WTC11 (cell line): ENCODE results near the gene CYTH3.

Experiments
- ARID4B ChIP-seq: sonication (generic); formaldehyde crosslinking; IDR thresholded peaks from 2 replicates; pipeline ENCODE4 v1.8.0; 2023; ENCODE audit warnings: missing genetic modification reagents, mild to moderate bottlenecking, borderline replicate concordance
- FOXP4 ChIP-seq: sonication (generic); formaldehyde crosslinking; IDR thresholded peaks from 2 replicates; pipeline ENCODE4 v1.8.0; 2022; ENCODE audit warnings: mild to moderate bottlenecking, missing genetic modification reagents
- GRHL2 ChIP-seq: fragments of 250-450 bp; sonication (Bioruptor Pico); IDR thresholded peaks from 2 replicates; pipeline ENCODE4 v1.8.0; 2022; ENCODE audit warnings: mild to moderate bottlenecking, moderate library complexity; ENCODE audit not compliant: insufficient replicate concordance, severe bottlenecking
- JUN ChIP-seq: sonication (generic); formaldehyde crosslinking; IDR thresholded peaks from 2 replicates; pipeline ENCODE4 v1.8.0; 2023; ENCODE audit warnings: mild to moderate bottlenecking, missing genetic modification reagents
- NFYB ChIP-seq: sonication (generic); formaldehyde crosslinking; conservative IDR thresholded peaks from 2 replicates; pipeline ENCODE4 v1.8.0; 2022; ENCODE audit warnings: low read depth, missing genetic modification reagents
- NR2C2 ChIP-seq: sonication (generic); formaldehyde crosslinking; IDR thresholded peaks from 2 replicates; pipeline ENCODE4 v1.8.0; 2022; ENCODE audit warnings: mild to moderate bottlenecking, missing genetic modification reagents
- RELA ChIP-seq: sonication (generic); formaldehyde crosslinking; IDR thresholded peaks from 2 replicates; pipeline ENCODE4 v1.8.1; 2022; ENCODE audit warnings: missing genetic modification reagents, mild to moderate bottlenecking, borderline replicate concordance
- SOX15 ChIP-seq: fragments of 250-450 bp; sonication (Bioruptor Pico); IDR thresholded peaks from 2 replicates; pipeline ENCODE4 v1.9.0; 2021; ENCODE audit warnings: mild to moderate bottlenecking
- USF1 ChIP-seq: sonication (generic); formaldehyde crosslinking; IDR thresholded peaks from 2 replicates; pipeline ENCODE4 v1.8.0; 2022; ENCODE audit warnings: mild to moderate bottlenecking, missing genetic modification reagents
- ZNF138 ChIP-seq: sonication (generic); formaldehyde crosslinking; conservative IDR thresholded peaks from 2 replicates; pipeline ENCODE4 v1.8.1; 2022; ENCODE audit warnings: mild to moderate bottlenecking, moderate library complexity, missing genetic modification reagents
- ZNF512 ChIP-seq: sonication (generic); formaldehyde crosslinking; IDR thresholded peaks from 2 replicates; pipeline ENCODE4 v1.8.1; 2022; ENCODE audit warnings: missing genetic modification reagents, borderline replicate concordance
- TF ChIP-seq, protein P1 (sequence below): fragments of 200-600 bp; IDR thresholded peaks from 2 replicates; pipeline ENCODE4 v1.8.0; 2022; ENCODE audit warnings: antibody characterized with exemption
- TF ChIP-seq, protein P2 (sequence below): sonication (generic); formaldehyde crosslinking; IDR thresholded peaks from 2 replicates; pipeline ENCODE4 v1.8.1; 2023; ENCODE audit warnings: mild to moderate bottlenecking, missing genetic modification reagents, moderate library complexity
- TF ChIP-seq, protein P3 (sequence below): sonication (generic); formaldehyde crosslinking; IDR thresholded peaks from 2 replicates; pipeline ENCODE4 v1.8.1; 2022; ENCODE audit warnings: low read depth, missing genetic modification reagents, borderline replicate concordance

- no peak for TF ChIP-seq RELA (CRISPR knock-in tag)
- TF ChIP-seq, protein P1, sequence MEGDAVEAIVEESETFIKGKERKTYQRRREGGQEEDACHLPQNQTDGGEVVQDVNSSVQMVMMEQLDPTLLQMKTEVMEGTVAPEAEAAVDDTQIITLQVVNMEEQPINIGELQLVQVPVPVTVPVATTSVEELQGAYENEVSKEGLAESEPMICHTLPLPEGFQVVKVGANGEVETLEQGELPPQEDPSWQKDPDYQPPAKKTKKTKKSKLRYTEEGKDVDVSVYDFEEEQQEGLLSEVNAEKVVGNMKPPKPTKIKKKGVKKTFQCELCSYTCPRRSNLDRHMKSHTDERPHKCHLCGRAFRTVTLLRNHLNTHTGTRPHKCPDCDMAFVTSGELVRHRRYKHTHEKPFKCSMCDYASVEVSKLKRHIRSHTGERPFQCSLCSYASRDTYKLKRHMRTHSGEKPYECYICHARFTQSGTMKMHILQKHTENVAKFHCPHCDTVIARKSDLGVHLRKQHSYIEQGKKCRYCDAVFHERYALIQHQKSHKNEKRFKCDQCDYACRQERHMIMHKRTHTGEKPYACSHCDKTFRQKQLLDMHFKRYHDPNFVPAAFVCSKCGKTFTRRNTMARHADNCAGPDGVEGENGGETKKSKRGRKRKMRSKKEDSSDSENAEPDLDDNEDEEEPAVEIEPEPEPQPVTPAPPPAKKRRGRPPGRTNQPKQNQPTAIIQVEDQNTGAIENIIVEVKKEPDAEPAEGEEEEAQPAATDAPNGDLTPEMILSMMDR: no peak
- TF ChIP-seq FOXP4 (CRISPR knock-in tag): no peak
- TF ChIP-seq, protein P2, sequence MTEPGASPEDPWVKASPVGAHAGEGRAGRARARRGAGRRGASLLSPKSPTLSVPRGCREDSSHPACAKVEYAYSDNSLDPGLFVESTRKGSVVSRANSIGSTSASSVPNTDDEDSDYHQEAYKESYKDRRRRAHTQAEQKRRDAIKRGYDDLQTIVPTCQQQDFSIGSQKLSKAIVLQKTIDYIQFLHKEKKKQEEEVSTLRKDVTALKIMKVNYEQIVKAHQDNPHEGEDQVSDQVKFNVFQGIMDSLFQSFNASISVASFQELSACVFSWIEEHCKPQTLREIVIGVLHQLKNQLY (CRISPR knock-in tag): no peak
- TF ChIP-seq USF1 (CRISPR knock-in tag): no peak
- no peak for TF ChIP-seq SOX15 (CRISPR knock-in tag)
- no peak for TF ChIP-seq ARID4B (CRISPR knock-in tag)
- TF ChIP-seq, protein P3, sequence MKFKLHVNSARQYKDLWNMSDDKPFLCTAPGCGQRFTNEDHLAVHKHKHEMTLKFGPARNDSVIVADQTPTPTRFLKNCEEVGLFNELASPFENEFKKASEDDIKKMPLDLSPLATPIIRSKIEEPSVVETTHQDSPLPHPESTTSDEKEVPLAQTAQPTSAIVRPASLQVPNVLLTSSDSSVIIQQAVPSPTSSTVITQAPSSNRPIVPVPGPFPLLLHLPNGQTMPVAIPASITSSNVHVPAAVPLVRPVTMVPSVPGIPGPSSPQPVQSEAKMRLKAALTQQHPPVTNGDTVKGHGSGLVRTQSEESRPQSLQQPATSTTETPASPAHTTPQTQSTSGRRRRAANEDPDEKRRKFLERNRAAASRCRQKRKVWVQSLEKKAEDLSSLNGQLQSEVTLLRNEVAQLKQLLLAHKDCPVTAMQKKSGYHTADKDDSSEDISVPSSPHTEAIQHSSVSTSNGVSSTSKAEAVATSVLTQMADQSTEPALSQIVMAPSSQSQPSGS (CRISPR knock-in tag): no peak
- TF ChIP-seq ZNF138: no peak
- TF ChIP-seq GRHL2 (CRISPR knock-in tag): no peak
- no peak for TF ChIP-seq JUN
- TF ChIP-seq NFYB (CRISPR knock-in tag): no peak
- no peak for TF ChIP-seq NR2C2 (CRISPR knock-in tag)
- no peak for TF ChIP-seq ZNF512 (CRISPR knock-in tag)
Measured at GRCh38 chr7:6157685-6158423, 114.6 kb downstream of the CYTH3 start.
